Measurements from ENCODE around the gene LRRC45. TPM values are rescaled to one million over a fixed set of nuclear protein-coding genes. Genes with fewer than 3 reads are reported as not detected.

The LRRC45 gene
- total and polyA plus RNA-seq, 9 of the 15 experiments (the other 6 are each of a cell fraction or from before 2014, with no cell fraction given), result 3.5 to 21.5 (median 11.2) TPM; not detected in 2

DNA sequence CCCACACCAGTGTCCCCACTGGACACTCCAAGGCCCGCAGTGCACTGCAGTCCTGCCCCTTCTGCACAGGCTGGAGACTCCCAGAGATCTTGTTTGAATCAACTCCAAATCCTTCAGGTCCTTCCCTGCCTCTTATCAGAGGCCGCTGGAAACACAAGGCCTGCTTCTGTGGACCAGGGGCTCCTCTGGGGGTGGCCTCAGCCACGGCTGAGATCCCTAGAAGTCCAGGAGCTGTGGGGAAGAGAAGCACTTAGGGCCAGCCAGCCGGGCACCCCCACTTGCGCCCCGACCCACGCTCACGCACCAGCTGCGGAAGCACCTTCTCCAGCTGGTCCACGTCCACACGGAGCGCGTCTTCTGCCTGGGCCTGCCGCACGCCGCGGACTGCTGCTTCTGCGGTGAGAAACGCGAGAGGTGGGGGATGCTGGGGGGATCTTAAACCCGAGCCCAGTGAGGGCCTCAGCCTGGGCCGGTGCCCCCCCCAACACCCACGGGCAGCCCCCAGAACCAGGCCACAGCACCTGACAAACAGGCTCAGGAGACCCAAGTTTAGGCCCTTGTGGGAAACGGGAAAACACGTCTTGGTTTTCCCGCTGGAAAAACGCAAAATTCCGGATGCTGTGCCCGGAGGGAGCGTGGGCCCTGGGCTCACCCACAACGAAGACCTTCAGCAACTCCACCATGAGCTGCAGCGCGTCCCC is 4.0 kb upstream of the LRRC45 start (continued):
- TF ChIP-seq HNRNPLL (IDR thresholded peaks at IDR 0.05; ENCODE audit: low read depth, low read length, poor library complexity, severe bottlenecking) (peak; percentile 16), POLR2G (IDR thresholded peaks at IDR 0.05; ENCODE audit: low read depth, low read length) (peak; percentile 68), CREBBP (IDR thresholded peaks at IDR 0.05; ENCODE audit: low read depth, low read length) (no peak), ZNF316 (IDR thresholded peaks at IDR 0.05) (no peak), NELFE (IDR thresholded peaks at IDR 0.05; ENCODE audit: insufficient read depth, insufficient read length) (no peak), TOE1 (IDR thresholded peaks at IDR 0.05; ENCODE audit: borderline replicate concordance) (no peak), TOE1 (CRISPR knock-in tag; IDR thresholded peaks at IDR 0.05; ENCODE audit: borderline replicate concordance, low read depth) (no peak), NRF1 (conservative IDR thresholded peaks at IDR 0.05 in 1 of 2, IDR thresholded peaks at IDR 0.05 in 1 of 2) (no peak), PHB2 (IDR thresholded peaks at IDR 0.05; ENCODE audit: low read depth) (no peak)
- TF ChIP-seq, protein P1, sequence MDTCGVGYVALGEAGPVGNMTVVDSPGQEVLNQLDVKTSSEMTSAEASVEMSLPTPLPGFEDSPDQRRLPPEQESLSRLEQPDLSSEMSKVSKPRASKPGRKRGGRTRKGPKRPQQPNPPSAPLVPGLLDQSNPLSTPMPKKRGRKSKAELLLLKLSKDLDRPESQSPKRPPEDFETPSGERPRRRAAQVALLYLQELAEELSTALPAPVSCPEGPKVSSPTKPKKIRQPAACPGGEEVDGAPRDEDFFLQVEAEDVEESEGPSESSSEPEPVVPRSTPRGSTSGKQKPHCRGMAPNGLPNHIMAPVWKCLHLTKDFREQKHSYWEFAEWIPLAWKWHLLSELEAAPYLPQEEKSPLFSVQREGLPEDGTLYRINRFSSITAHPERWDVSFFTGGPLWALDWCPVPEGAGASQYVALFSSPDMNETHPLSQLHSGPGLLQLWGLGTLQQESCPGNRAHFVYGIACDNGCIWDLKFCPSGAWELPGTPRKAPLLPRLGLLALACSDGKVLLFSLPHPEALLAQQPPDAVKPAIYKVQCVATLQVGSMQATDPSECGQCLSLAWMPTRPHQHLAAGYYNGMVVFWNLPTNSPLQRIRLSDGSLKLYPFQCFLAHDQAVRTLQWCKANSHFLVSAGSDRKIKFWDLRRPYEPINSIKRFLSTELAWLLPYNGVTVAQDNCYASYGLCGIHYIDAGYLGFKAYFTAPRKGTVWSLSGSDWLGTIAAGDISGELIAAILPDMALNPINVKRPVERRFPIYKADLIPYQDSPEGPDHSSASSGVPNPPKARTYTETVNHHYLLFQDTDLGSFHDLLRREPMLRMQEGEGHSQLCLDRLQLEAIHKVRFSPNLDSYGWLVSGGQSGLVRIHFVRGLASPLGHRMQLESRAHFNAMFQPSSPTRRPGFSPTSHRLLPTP (IDR thresholded peaks at IDR 0.05; ENCODE audit: borderline replicate concordance, extremely low read depth, insufficient read length), result no peak
- TF ChIP-seq, protein P2, sequence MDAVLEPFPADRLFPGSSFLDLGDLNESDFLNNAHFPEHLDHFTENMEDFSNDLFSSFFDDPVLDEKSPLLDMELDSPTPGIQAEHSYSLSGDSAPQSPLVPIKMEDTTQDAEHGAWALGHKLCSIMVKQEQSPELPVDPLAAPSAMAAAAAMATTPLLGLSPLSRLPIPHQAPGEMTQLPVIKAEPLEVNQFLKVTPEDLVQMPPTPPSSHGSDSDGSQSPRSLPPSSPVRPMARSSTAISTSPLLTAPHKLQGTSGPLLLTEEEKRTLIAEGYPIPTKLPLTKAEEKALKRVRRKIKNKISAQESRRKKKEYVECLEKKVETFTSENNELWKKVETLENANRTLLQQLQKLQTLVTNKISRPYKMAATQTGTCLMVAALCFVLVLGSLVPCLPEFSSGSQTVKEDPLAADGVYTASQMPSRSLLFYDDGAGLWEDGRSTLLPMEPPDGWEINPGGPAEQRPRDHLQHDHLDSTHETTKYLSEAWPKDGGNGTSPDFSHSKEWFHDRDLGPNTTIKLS (IDR thresholded peaks at IDR 0.05; ENCODE audit: borderline replicate concordance, low read depth), result no peak
- TF ChIP-seq, protein P3, sequence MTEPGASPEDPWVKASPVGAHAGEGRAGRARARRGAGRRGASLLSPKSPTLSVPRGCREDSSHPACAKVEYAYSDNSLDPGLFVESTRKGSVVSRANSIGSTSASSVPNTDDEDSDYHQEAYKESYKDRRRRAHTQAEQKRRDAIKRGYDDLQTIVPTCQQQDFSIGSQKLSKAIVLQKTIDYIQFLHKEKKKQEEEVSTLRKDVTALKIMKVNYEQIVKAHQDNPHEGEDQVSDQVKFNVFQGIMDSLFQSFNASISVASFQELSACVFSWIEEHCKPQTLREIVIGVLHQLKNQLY (CRISPR knock-in tag; conservative IDR thresholded peaks at IDR 0.05), result no peak
